Ramos (cell line): ENCODE results near the gene NACC1.
"Not testable (repeated sequence)": the region's sequence is repeated elsewhere in the genome, so short reads cannot be mapped to it uniquely, and the experiment has no call there.

ENCODE experiments used
- in situ Hi-C: fragments of 300-500 bp; cut with MboI; formaldehyde crosslinking; loops from one replicate; pipeline ENCODE4 v1.14.3; 2022; ENCODE audit warnings: low sequenced_read_pairs; ENCODE audit not compliant: unreplicated experiment

The NACC1 gene

GRCh38 chr19:13137290-13137794 is 19.3 kb downstream of the NACC1 start:
- in situ Hi-C loops, result no loop called here

- in situ Hi-C loops, result no loop called here
These were observed 20.3 kb downstream of the NACC1 start for GRCh38 chr19:13138171-13138915.

- in situ Hi-C loops, result no loop called here
These were observed 20.8 kb downstream of the NACC1 start for GRCh38 chr19:13138916-13139198.

GRCh38 chr19:13139633-13140311 is 21.7 kb downstream of the NACC1 start:
- in situ Hi-C loops, result no loop called here

- in situ Hi-C loops, result no loop called here
These were observed 28.9 kb downstream of the NACC1 start for GRCh38 chr19:13146763-13147563.

GRCh38 chr19:13149173-13149627 is 31.1 kb downstream of the NACC1 start:
- in situ Hi-C loops, result not testable (repeated sequence)

- in situ Hi-C loops, result loop anchor here (5.0 kb wide), 1 partner anchor 42 kb away; no protein-coding TSS in a partner anchor
These were observed 31.6 kb downstream of the NACC1 start for GRCh38 chr19:13149628-13150186.

- in situ Hi-C loops, result loop anchor here (5.0 kb wide), 1 partner anchor 43 kb away; no protein-coding TSS in a partner anchor
These were observed 32.3 kb downstream of the NACC1 start, which contains the start of the genes IER2 and STX10 for GRCh38 chr19:13150187-13150930. Gene IER2 (plus strand): TSS chr19:13150411. CDS start chr19:13153187, 2,776 bp downstream. Gene STX10 (minus strand): TSS chr19:13150375. CDS start chr19:13150173, 202 bp downstream.

GRCh38 chr19:13150931-13151604 is 33.0 kb downstream of the NACC1 start:
- in situ Hi-C loops, result loop anchor here (5.0 kb wide), 1 partner anchor 44 kb away; no protein-coding TSS in a partner anchor

- in situ Hi-C loops, result loop anchor here (5.0 kb wide), 1 partner anchor 44 kb away; no protein-coding TSS in a partner anchor
These were observed 33.7 kb downstream of the NACC1 start for GRCh38 chr19:13151605-13152355.

GRCh38 chr19:13152356-13152973 is 34.4 kb downstream of the NACC1 start:
- in situ Hi-C loops, result loop anchor here (5.0 kb wide), 1 partner anchor 45 kb away; no protein-coding TSS in a partner anchor

GRCh38 chr19:13152974-13153568 is 35.0 kb downstream of the NACC1 start:
- in situ Hi-C loops, result loop anchor here (5.0 kb wide), 1 partner anchor 46 kb away; no protein-coding TSS in a partner anchor

GRCh38 chr19:13153569-13154240 is 35.6 kb downstream of the NACC1 start:
- in situ Hi-C loops, result loop anchor here (5.0 kb wide), 1 partner anchor 46 kb away; no protein-coding TSS in a partner anchor

GRCh38 chr19:13154241-13154778 is 36.2 kb downstream of the NACC1 start:
- in situ Hi-C loops, result loop anchor here (5.0 kb wide), 1 partner anchor 47 kb away; no protein-coding TSS in a partner anchor

- in situ Hi-C loops, result loop anchor here (5.0 kb wide), 1 partner anchor 48 kb away; no protein-coding TSS in a partner anchor
These were observed 36.9 kb downstream of the NACC1 start for GRCh38 chr19:13154911-13155471.
